H1 (cell line): ENCODE measurements around the gene RNF220. TPM values are rescaled to one million over a fixed set of nuclear protein-coding genes. Genes with fewer than 3 reads are reported as not detected.

Experiments used
- CTCF ChIA-PET: fragments of 300-600 bp; sonication (Branson Sonifier 250); formaldehyde crosslinking; loops from one replicate; lab custom pipeline; 2021; ENCODE audit not compliant: partially characterized antibody; lab: Charles Lee
- POLR2A ChIA-PET: fragments of 300-600 bp; sonication (Branson Sonifier 250); formaldehyde crosslinking; loops from one replicate; lab custom pipeline; 2021; ENCODE audit warnings: inconsistent platforms; ENCODE audit not compliant: partially characterized antibody; lab: Charles Lee
- DNase-seq, 2 experiments: peaks; one replicate each; pipeline versions ENCODE4 v3.0.0 to v3.0.0-alpha.2; 2010 to 2022; ENCODE audit warnings: low spot score in 2 of 2, low read depth in 1 of 2, mixed read lengths in 1 of 2
- FAIRE-seq: peaks from 2 replicates; lab custom pipeline; 2011; peaks lifted over from hg19 to GRCh38; lab: Jason Lieb, UNC
- H2AFZ ChIP-seq: 2 replicates; pipeline ENCODE4 v1.8.1; 2012; ENCODE audit warnings: low read length, inconsistent platforms
- H2AK5ac ChIP-seq: 2 replicates; pipeline ENCODE4 v1.6.1; 2013; ENCODE audit warnings: low read depth, low read length
- H2BK120ac ChIP-seq: replicated peaks from 2 replicates; pipeline ENCODE3; 2013; ENCODE audit warnings: low read depth, low read length, inconsistent platforms
- H2BK12ac ChIP-seq: 2 replicates; pipeline ENCODE4 v1.6.1; 2013; ENCODE audit warnings: low read depth, low read length
- H2BK15ac ChIP-seq: 2 replicates; pipeline ENCODE4 v1.6.1; 2013; ENCODE audit warnings: low read length
- H2BK20ac ChIP-seq: 2 replicates; pipeline ENCODE4 v1.6.1; 2013; ENCODE audit warnings: low read length
- H2BK5ac ChIP-seq: 2 replicates; pipeline ENCODE4 v1.6.1; 2013; ENCODE audit warnings: low read depth, low read length
- H3K14ac ChIP-seq: 2 replicates; pipeline ENCODE4 v1.6.1; 2013; ENCODE audit warnings: inconsistent platforms; ENCODE audit not compliant: insufficient read length
- H3K18ac ChIP-seq: 2 replicates; pipeline ENCODE4 v1.6.1; 2013; ENCODE audit warnings: low read length; ENCODE audit errors: extremely low read depth
- H3K23ac ChIP-seq: 2 replicates; pipeline ENCODE4 v1.6.1; 2013; ENCODE audit warnings: inconsistent platforms; ENCODE audit not compliant: insufficient read length
- H3K23me2 ChIP-seq: 2 replicates; pipeline ENCODE4 v1.6.1; 2013; ENCODE audit warnings: low read depth, low read length
- H3K27ac ChIP-seq: 2 replicates; pipeline ENCODE4 v1.6.1; 2011; ENCODE audit warnings: low read depth, low read length, inconsistent platforms
- H3K27me3 ChIP-seq, 4 experiments: replicated peaks in 1 of 4; 1 replicate in 1 of 4; 2 replicates in 3 of 4; pipeline versions ENCODE4 v1.6.1 to v1.8.1; 2011 to 2013; ENCODE audit warnings: low read length in 3 of 4, mild to moderate bottlenecking in 3 of 4, inconsistent platforms in 2 of 4, mixed read lengths in 2 of 4, moderate library complexity in 1 of 4; ENCODE audit not compliant: control insufficient read depth in 3 of 4, insufficient read depth in 3 of 4; ENCODE audit errors: extremely low read depth in 1 of 4
- H3K36me3 ChIP-seq, 4 experiments: 2 replicates each; pipeline versions ENCODE4 v1.6.1 to v1.8.1; 2011 to 2013; ENCODE audit warnings: mild to moderate bottlenecking in 4 of 4, low read length in 3 of 4, moderate library complexity in 2 of 4, control low read depth in 1 of 4, inconsistent platforms in 1 of 4; ENCODE audit not compliant: insufficient read depth in 4 of 4, control insufficient read depth in 2 of 4
- H3K4ac ChIP-seq: replicated peaks from 2 replicates; pipeline ENCODE3; 2013; ENCODE audit warnings: low read length, low read depth, mixed read lengths, inconsistent platforms; ENCODE audit not compliant: insufficient read length
- H3K4me1 ChIP-seq, 4 experiments: replicated peaks in 1 of 4; 1 replicate in 1 of 4; 2 replicates in 3 of 4; pipeline versions ENCODE4 v1.6.1 to v1.8.1; 2011 to 2013; ENCODE audit warnings: low read length in 3 of 4, inconsistent platforms in 2 of 4, mixed read lengths in 1 of 4; ENCODE audit not compliant: insufficient read depth in 4 of 4, control insufficient read depth in 3 of 4
- H3K4me2 ChIP-seq, 2 experiments: 2 replicates each; pipeline versions ENCODE4 v1.6.1 to v1.8.1; 2011 to 2013; ENCODE audit warnings: low read depth in 2 of 2, low read length in 2 of 2, control low read depth in 1 of 2, inconsistent platforms in 1 of 2, mild to moderate bottlenecking in 1 of 2; ENCODE audit not compliant: insufficient read depth in 1 of 2
- H3K4me3 ChIP-seq, 4 experiments: fragments of 200-600, 300-600 bp in 1 of 4; sonication (generic), shearing (Covaris generic), sonication (Bioruptor Twin) in 1 of 4; 2 replicates each; pipeline versions ENCODE4 v1.5.1 to v1.8.1; 2011 to 2016; ENCODE audit warnings: low read length in 4 of 4, low read depth in 3 of 4, control low read depth in 2 of 4, inconsistent platforms in 2 of 4, mild to moderate bottlenecking in 2 of 4, mixed read lengths in 1 of 4, moderate library complexity in 1 of 4; ENCODE audit not compliant: insufficient read depth in 2 of 4; ENCODE audit errors: extremely low read depth in 1 of 4
- H3K56ac ChIP-seq: replicated peaks from 2 replicates; pipeline ENCODE3; 2013; ENCODE audit warnings: low read depth, mild to moderate bottlenecking, mixed read lengths, low read length, inconsistent platforms; ENCODE audit not compliant: insufficient read length
- H3K79me1 ChIP-seq: 2 replicates; pipeline ENCODE4 v1.6.1; 2013; ENCODE audit warnings: low read depth, low read length, control low read depth
- H3K79me2 ChIP-seq, 2 experiments: 2 replicates each; pipeline versions ENCODE4 v1.6.1 to v1.8.1; 2012 to 2013; ENCODE audit warnings: low read length in 2 of 2, mild to moderate bottlenecking in 2 of 2, inconsistent platforms in 1 of 2; ENCODE audit not compliant: insufficient read depth in 2 of 2, control insufficient read depth in 1 of 2
- H3K9ac ChIP-seq, 4 experiments: replicated peaks in 1 of 4; 1 replicate in 1 of 4; 2 replicates in 3 of 4; pipeline versions ENCODE4 v1.6.1 to v1.8.1; 2011 to 2013; ENCODE audit warnings: low read depth in 3 of 4, low read length in 3 of 4, control low read depth in 2 of 4, mild to moderate bottlenecking in 2 of 4, moderate library complexity in 2 of 4, inconsistent platforms in 1 of 4; ENCODE audit errors: extremely low read depth in 1 of 4
- H3K9me3 ChIP-seq, 2 experiments: 2 replicates each; pipeline versions ENCODE4 v1.6.1 to v1.8.1; 2012 to 2013; ENCODE audit warnings: mild to moderate bottlenecking in 2 of 2, moderate library complexity in 2 of 2, control low read depth in 1 of 2, inconsistent platforms in 1 of 2, low read depth in 1 of 2, low read length in 1 of 2, mixed read lengths in 1 of 2; ENCODE audit not compliant: insufficient read depth in 2 of 2
- H4K20me1 ChIP-seq, 2 experiments: replicated peaks in 1 of 2; 2 replicates each; pipeline versions ENCODE3 to v1.8.1; 2011 to 2013; ENCODE audit warnings: inconsistent platforms in 2 of 2, low read length in 2 of 2, mild to moderate bottlenecking in 1 of 2; ENCODE audit not compliant: insufficient read depth in 2 of 2, control insufficient read depth in 1 of 2
- H4K5ac ChIP-seq: 2 replicates; pipeline ENCODE4 v1.6.1; 2013; ENCODE audit warnings: low read length, low read depth, mixed read lengths, inconsistent platforms; ENCODE audit not compliant: insufficient read length
- H4K8ac ChIP-seq: 2 replicates; pipeline ENCODE4 v1.8.0; 2013; ENCODE audit warnings: mild to moderate bottlenecking, moderate library complexity, low read length, inconsistent platforms; ENCODE audit not compliant: insufficient read depth; ENCODE audit errors: extremely low read depth
- H4K91ac ChIP-seq: replicated peaks from 2 replicates; pipeline ENCODE3; 2013; ENCODE audit warnings: low read length, mixed read lengths, inconsistent platforms; ENCODE audit not compliant: insufficient read length
- BACH1 ChIP-seq: IDR thresholded peaks from 2 replicates; pipeline ENCODE4 v1.6.1; 2012; ENCODE audit warnings: low read length, improper control_type of control experiment
- BRCA1 ChIP-seq: IDR thresholded peaks from 2 replicates; pipeline ENCODE4 v1.6.1; 2012; ENCODE audit warnings: low read depth, low read length, improper control_type of control experiment
- CTCF ChIP-seq, 3 experiments: IDR thresholded peaks; 1 replicate in 2 of 3; 2 replicates in 1 of 3; pipeline versions ENCODE4 v1.5.1 to v1.6.1; 2011; ENCODE audit warnings: low read length in 3 of 3, mild to moderate bottlenecking in 3 of 3, inconsistent platforms in 2 of 3, low read depth in 1 of 3, moderate library complexity in 1 of 3; ENCODE audit not compliant: insufficient read depth in 1 of 3; ENCODE audit errors: control extremely low read depth in 1 of 3
- E2F6 ChIP-seq: IDR thresholded peaks from 2 replicates; pipeline ENCODE4 v1.6.1; 2012; ENCODE audit warnings: inconsistent platforms
- KDM4A ChIP-seq: IDR thresholded peaks from one replicate; pipeline ENCODE4 v1.7.1; 2012; ENCODE audit warnings: low read depth, mild to moderate bottlenecking, moderate library complexity, low read length, inconsistent platforms; ENCODE audit not compliant: severe bottlenecking
- KDM5A ChIP-seq: fragments of 200-600 bp; IDR thresholded peaks from 2 replicates; pipeline ENCODE4 v1.7.1; 2012; ENCODE audit warnings: mild to moderate bottlenecking, low read length, inconsistent platforms, mixed read lengths
- SP1 ChIP-seq: IDR thresholded peaks from 2 replicates; pipeline ENCODE4 v1.6.1; 2011; ENCODE audit warnings: low read depth, low read length
- TCF12 ChIP-seq: IDR thresholded peaks from 2 replicates; pipeline ENCODE4 v1.6.1; 2011; ENCODE audit warnings: low read depth, mild to moderate bottlenecking, low read length
- WGBS, 2 experiments: shearing (Covaris generic) in 1 of 2; methylation state at CpG; one replicate each; pipeline versions ENCODE4 v1.1.6 to v1.1.7; 2013 to 2015; ENCODE audit warnings: low lambda C conversion rate in 2 of 2, mixed read lengths in 2 of 2, inconsistent platforms in 1 of 2, low coverage in 1 of 2, missing lambda C conversion rate in 1 of 2; ENCODE audit not compliant: insufficient replicate concordance in 2 of 2, insufficient coverage in 1 of 2, insufficient read length in 1 of 2; ENCODE audit errors: extremely low coverage in 1 of 2, missing lambda C conversion rate in 1 of 2; 5-methylcytosine and 5-hydroxymethylcytosine counted together
- polyA plus RNA-seq, 7 experiments: library from polyadenylated mRNA; depleted of rRNA in 3 of 7; stranded (reverse) in 5 of 7; unstranded in 2 of 7; fragments of >200 nt in 5 of 7; fragments of 200-250 nt in 2 of 7; gene quantifications; 1 replicate in 5 of 7; 2 replicates in 1 of 7; 4 replicates in 1 of 7; pipeline versions ENCODE4 v1.2.1 to v1.2.3, GENCODE V29; 2011 to 2013; ENCODE audit warnings: missing spikeins in 2 of 7, mixed read lengths in 2 of 7
- total RNA-seq: library from RNA; stranded (reverse); fragmentation: NEBNext Ultra II Directional; extraction: Animal tissue kit (Norgen Biotek cat#: 25700); gene quantifications from 2 replicates; pipeline ENCODE4 v1.2.1, GENCODE V29; 2021
- TF ChIP-seq, protein P1 (sequence below): IDR thresholded peaks from 2 replicates; pipeline ENCODE4 v1.6.1; 2012; ENCODE audit warnings: low read length, inconsistent platforms

The RNF220 gene
- total and polyA plus RNA-seq, 2 of the 8 experiments (the other 6 are each of a cell fraction or from before 2014, with no cell fraction given), result 123 to 160 TPM

- Histone ChIP-seq H4K8ac (no peak overlapping the region), H2BK120ac (no peak overlapping the region), H2BK12ac (no peak overlapping the region), H3K36me3 (no peaks in the 10 kb centered on the region; a peak in 1 of 8 replicates), H3K56ac (no peak overlapping the region), H3K23ac (no peak overlapping the region), H3K27ac (no peak overlapping the region), H3K4me1 (peaks cover 0 to 2% (median under 1%) of the 10 kb centered on the region in 4 experiments; a peak in 2 of 7 replicates), H4K5ac (no peak overlapping the region), H3K9ac (no peak overlapping the region), H3K4ac (no peak overlapping the region), H3K14ac (no peak overlapping the region), H3K79me2 (no peaks in the 10 kb centered on the region), H3K23me2 (no peaks in the 10 kb centered on the region; the same call in 1 of the 2 replicates), H3K4me2 (no peak overlapping the region), H2AFZ (no peak overlapping the region), H3K9me3 (peaks cover 0 to 4% of the 10 kb centered on the region in 2 experiments; a peak in 1 of 4 replicates), H2BK15ac (no peak overlapping the region), H4K20me1 (no peaks in the 10 kb centered on the region), H2AK5ac (no peak overlapping the region), H2BK5ac (no peak overlapping the region), H4K91ac (no peak overlapping the region), H3K27me3 (no peaks in the 10 kb centered on the region), H3K18ac (no peak overlapping the region), H2BK20ac (no peak overlapping the region), H3K4me3 (no peak overlapping the region), H3K79me1 (no peaks in the 10 kb centered on the region)
- 98% methylated on average over 4 of the region's 4 CpGs; no CpG with 5 or more reads in 1 of the 2 experiments for WGBS, 2 experiments
- ChIA-PET CTCF (interaction anchor here (0.6 to 1.6 kb wide), 7 partner anchors 8 to 148 kb away, joined by 3 to 5 read pairs (median 3); no protein-coding TSS in a partner anchor), POLR2A (no interaction called here)
- no peak for FAIRE-seq
- no peak for DNase-seq
- TF ChIP-seq BRCA1 (no peak), KDM5A (no peak), TCF12 (no peak), KDM4A (no peak), SP1 (no peak), E2F6 (no peak), CTCF (IDR thresholded peaks at IDR 0.05; ENCODE audit: control extremely low read depth in 1 of 3, insufficient read depth in 1 of 3, low read depth in 1 of 3, low read length in 3 of 3) (no peak), BACH1 (no peak)
- TF ChIP-seq, protein P1, sequence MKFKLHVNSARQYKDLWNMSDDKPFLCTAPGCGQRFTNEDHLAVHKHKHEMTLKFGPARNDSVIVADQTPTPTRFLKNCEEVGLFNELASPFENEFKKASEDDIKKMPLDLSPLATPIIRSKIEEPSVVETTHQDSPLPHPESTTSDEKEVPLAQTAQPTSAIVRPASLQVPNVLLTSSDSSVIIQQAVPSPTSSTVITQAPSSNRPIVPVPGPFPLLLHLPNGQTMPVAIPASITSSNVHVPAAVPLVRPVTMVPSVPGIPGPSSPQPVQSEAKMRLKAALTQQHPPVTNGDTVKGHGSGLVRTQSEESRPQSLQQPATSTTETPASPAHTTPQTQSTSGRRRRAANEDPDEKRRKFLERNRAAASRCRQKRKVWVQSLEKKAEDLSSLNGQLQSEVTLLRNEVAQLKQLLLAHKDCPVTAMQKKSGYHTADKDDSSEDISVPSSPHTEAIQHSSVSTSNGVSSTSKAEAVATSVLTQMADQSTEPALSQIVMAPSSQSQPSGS, result no peak
Measured at GRCh38 chr1:44467566-44467965, 62.5 kb downstream of the RNF220 start.
